Measurements from ENCODE around the gene LGALS4.

The LGALS4 gene

DNA sequence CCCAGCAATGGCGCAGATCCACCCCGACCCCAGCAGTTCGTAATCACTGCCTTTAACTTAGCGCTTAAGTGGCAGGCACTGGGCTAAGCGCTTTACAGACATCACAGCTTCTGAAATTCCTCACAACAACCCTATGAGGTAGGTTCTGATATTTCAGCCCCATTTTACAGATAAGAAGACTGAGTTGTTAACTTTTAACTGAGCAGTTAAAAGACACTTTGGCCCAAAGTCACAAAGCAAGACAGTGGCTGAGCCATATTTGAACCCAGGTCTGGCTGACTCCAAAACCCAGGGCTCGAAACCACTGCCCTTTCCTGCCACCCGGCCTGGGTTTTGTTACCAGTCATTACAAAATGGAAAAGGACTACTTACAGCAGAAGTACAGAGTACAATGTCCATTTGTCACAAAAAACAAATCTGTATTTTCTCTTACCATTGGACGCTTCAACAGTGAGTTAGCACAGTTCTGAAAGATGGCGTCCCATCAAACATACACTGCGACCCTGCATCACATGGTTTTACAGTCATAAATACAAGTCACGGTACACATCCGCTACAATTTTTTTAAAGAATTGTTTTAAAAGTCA lies 28.5 kb upstream of the LGALS4 start:
- TF ChIP-seq, protein P1, sequence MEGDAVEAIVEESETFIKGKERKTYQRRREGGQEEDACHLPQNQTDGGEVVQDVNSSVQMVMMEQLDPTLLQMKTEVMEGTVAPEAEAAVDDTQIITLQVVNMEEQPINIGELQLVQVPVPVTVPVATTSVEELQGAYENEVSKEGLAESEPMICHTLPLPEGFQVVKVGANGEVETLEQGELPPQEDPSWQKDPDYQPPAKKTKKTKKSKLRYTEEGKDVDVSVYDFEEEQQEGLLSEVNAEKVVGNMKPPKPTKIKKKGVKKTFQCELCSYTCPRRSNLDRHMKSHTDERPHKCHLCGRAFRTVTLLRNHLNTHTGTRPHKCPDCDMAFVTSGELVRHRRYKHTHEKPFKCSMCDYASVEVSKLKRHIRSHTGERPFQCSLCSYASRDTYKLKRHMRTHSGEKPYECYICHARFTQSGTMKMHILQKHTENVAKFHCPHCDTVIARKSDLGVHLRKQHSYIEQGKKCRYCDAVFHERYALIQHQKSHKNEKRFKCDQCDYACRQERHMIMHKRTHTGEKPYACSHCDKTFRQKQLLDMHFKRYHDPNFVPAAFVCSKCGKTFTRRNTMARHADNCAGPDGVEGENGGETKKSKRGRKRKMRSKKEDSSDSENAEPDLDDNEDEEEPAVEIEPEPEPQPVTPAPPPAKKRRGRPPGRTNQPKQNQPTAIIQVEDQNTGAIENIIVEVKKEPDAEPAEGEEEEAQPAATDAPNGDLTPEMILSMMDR (conservative IDR thresholded peaks at IDR 0.05; ENCODE audit: low read depth, low read length), result no peak
- no peak overlapping the region for H3K4me3 ChIP-seq (ENCODE audit: low read length)
- DNase-seq (ENCODE audit: low read depth), result no peak

DNA sequence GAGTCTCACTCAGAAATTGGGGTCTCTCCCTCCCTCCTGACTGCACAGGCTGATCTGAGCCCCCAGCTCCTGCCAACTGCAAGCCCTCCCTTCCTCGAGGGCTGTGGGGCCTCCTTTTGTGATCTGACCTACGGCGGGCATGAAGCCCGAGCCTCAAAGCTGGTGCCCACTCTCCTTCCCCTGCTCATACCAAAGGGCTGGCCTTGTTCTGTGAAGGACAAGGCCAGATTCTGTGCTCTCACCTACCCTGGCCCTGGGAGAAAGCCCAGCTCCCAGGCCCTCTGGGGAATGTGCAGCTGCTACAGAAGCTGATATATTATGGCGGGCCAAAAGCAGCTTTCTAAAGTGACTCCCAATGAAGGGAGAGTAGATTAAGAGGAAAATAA lies 27.8 kb upstream of the LGALS4 start:
- TF ChIP-seq, protein P1 (conservative IDR thresholded peaks at IDR 0.05; ENCODE audit: low read depth, low read length), result no peak
- no peak overlapping the region for H3K4me3 ChIP-seq (ENCODE audit: low read length)
- no peak for DNase-seq (ENCODE audit: low read depth)

DNA sequence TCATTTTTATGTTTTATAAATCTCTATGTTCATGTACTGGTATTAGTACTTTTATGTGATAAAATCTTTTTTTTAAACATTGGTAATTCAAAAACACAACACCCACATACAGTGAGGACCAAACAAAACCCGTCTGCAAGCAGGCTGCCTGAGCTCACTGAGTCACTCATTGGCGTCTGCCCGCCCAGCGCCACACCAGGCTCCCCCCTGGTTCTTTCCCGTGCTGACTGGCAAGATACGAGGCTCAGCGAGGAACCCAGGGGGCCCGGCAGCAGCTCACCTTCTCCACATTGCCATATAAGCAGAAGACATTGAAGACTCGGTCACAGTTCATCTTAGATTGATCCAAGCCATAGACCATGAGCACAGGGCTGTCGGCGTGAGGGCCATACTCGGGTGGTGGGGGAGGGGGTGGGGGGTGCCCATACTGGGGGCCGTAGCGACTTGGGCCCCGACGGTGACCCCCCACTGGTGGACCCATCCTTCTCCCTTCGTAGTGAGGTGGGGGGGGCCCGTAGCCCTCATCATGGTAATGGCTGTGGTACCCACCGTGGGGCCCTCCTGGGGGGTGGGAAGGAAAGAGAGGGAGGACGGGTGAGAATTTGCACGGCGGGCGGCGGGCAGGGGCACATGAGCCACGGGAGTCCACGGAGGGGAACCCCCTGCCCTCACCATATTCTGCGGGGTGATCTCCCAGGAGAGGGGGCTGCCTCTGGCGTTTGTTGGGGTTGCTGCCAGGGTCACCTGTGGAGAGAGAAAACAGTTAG lies 27.3 kb upstream of the LGALS4 start:
- no peak for DNase-seq (ENCODE audit: low read depth)
- TF ChIP-seq, protein P1 (conservative IDR thresholded peaks at IDR 0.05; ENCODE audit: low read depth, low read length), result no peak
- no peak overlapping the region for H3K4me3 ChIP-seq (ENCODE audit: low read length)

DNA sequence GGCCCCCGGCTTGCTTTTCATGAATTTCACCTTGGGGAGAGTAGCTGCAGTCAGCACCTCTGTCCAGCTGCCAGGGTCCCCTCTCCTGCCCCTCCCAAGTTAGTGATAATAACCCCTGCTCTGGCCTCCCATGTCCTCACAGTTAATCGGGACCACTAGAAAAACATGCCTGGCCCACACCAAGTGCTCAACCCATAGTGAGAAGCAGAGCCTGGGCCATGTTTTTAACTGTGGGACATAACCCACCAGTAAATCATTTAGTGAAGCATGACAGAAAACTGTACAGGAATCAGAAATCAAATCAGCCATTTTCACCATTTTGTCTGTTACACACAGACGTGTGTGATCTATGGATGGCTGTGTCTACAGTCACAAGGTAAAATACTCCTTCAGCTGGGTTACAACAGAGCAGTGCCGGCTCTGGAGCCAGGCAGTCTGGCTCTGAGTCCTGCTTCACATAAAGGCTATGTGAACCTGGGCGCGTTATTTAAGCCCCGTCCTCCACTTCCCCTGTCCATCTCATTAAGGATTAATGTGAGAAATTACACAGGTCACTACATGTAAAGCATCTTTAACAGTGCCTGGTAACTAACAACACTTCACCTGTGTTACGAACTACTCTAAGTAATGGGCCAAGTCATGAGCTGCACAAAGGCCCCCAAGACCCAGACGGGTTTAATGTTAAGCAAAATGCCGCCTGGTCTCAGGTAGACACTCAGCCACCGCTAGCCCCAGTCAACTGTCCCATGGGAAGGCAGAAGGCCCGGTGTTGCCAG lies 26.4 kb upstream of the LGALS4 start:
- DNase-seq (ENCODE audit: low read depth), result no peak
- H3K4me3 ChIP-seq (ENCODE audit: low read length), result no peak overlapping the region
- TF ChIP-seq, protein P1 (conservative IDR thresholded peaks at IDR 0.05; ENCODE audit: low read depth, low read length), result no peak

DNA sequence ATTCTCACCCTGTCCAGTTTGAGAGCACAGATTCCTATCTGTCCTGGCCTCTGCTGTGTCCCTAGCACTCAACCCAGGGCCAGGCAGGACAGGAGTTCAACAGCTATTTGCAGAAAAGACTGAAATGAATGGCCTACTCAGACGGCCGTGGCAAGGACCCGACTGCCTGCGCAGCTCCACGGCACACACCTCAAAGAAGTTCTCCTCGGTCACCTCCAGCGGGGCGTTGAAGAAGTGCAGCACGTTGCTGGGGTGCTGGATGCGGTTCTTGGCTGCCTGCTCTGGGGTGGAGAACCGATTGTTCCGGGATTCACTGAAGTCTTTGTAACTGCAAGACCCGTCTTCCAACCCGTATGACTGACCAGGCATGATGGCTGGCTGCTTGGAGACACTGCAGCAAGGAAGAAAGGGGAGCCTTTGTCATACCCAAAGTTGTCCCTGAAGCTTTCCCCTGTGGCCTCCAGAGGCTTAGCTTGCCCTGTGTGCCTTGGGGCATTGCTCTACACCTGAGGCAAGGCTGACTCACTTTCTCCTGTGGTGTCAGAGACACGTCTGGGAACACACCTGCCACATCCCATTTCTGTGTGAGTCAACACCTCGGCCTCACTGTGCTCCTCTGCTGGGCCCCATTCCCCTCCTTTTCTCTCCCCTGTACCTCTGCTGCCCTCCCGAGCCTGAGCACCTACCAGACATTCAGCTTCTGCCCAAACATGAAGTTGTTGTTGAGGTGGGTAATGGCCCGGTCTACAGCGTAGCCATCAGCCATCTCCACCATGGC lies 25.7 kb upstream of the LGALS4 start:
- DNase-seq (ENCODE audit: low read depth), result no peak
- no peak overlapping the region for H3K4me3 ChIP-seq (ENCODE audit: low read length)
- TF ChIP-seq, protein P1 (conservative IDR thresholded peaks at IDR 0.05; ENCODE audit: low read depth, low read length), result no peak

DNA sequence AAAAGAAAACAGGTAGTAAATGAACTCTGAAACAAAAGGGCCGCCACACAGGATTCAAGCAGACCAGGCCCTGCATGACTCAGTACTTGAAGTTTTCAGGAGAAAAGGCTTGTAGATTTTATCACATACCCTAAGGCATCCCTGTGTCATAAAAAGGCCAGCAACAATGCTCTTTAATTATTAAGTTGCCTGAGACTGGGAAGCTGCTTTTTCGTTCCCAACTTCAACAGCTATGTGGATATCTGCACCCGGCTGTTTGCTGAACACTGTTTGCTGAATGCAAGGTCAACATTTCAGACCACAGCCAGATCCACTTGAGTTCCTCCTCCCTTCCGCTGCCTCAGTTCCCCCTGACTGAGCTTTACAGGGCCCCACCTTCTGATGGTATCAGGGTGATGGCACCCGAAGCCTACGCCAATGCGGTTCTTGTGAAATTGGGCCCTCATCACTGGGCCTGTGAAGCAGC lies 24.9 kb upstream of the LGALS4 start:
- no peak for DNase-seq (ENCODE audit: low read depth)
- TF ChIP-seq, protein P1 (conservative IDR thresholded peaks at IDR 0.05; ENCODE audit: low read depth, low read length), result no peak
- no peak overlapping the region for H3K4me3 ChIP-seq (ENCODE audit: low read length)
